Prostate gland (tissue), 2 donors: ENCODE data around the gene SH3RF2.

ENCODE experiments used
- CTCF ChIP-seq, 4 experiments: fragments of 200-600 bp in 2 of 4; fragments of 450-650 bp in 2 of 4; sonication (generic) in 2 of 4; IDR thresholded peaks; 1 replicate in 3 of 4; 2 replicates in 1 of 4; pipeline ENCODE4 v1.5.1; 2016 to 2019; ENCODE audit warnings: antibody characterized with exemption in 4 of 4, mild to moderate bottlenecking in 2 of 4, moderate library complexity in 2 of 4
- POLR2AphosphoS5 ChIP-seq: sonication (generic); formaldehyde crosslinking; IDR thresholded peaks from one replicate; pipeline ENCODE4 v1.6.1; 2017; ENCODE audit warnings: antibody characterized with exemption

DNA sequence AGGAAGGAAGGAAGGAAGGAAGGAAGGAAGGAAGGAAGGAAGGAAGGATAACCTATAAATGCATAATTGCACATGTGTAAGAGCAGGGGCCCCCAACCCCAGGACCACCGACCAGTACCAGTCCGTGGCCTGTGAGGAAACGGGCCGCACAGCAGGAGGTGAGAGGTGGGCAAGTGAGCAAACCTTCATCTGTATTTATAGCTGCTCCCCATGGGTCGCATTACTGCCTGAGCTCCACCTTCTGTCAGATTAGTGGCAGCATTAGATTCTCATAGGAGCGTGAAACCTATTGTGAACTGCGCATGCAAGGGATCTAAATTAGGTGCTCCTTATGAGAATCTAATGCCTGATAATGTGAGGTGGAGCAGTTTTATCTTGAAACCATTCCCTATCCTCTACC lies 66.1 kb downstream of the SH3RF2 start:
- TF ChIP-seq CTCF (IDR thresholded peaks at IDR 0.05), result no peak
- no peak for TF ChIP-seq POLR2AphosphoS5
